ENCODE results near the gene CRB2. TPM values are rescaled to one million over a fixed set of nuclear protein-coding genes. Genes with fewer than 3 reads are reported as not detected.

Gene CRB2
- total RNA-seq, 1 donor, result not detected

DNA sequence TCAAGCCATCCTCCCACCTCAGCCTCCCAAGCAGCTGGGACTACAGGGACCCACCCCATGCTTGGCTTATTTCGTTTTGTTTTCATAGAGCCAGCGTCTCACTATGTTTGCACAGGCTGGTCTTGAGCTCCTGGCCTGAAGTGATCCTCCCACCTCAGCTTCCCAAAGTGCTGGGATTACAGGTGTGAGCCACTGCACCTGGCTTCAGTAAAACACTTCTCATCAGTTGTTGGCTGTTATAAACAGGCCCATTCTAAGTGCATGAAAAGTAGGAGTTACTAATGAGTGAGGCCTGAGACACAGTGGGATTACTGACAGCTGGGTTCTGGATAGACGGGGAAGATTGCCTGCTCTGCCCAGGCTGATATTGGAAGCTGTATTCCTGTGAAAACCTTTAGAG lies 3.5 kb downstream of the CRB2 start:
- DNase-seq (ENCODE audit: low read depth), result no peak
- H3K4me3 ChIP-seq (ENCODE audit: low read depth, low read length), result no peak overlapping the region
- TF ChIP-seq, protein P1, sequence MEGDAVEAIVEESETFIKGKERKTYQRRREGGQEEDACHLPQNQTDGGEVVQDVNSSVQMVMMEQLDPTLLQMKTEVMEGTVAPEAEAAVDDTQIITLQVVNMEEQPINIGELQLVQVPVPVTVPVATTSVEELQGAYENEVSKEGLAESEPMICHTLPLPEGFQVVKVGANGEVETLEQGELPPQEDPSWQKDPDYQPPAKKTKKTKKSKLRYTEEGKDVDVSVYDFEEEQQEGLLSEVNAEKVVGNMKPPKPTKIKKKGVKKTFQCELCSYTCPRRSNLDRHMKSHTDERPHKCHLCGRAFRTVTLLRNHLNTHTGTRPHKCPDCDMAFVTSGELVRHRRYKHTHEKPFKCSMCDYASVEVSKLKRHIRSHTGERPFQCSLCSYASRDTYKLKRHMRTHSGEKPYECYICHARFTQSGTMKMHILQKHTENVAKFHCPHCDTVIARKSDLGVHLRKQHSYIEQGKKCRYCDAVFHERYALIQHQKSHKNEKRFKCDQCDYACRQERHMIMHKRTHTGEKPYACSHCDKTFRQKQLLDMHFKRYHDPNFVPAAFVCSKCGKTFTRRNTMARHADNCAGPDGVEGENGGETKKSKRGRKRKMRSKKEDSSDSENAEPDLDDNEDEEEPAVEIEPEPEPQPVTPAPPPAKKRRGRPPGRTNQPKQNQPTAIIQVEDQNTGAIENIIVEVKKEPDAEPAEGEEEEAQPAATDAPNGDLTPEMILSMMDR (IDR thresholded peaks at IDR 0.05; ENCODE audit: insufficient read depth, low read depth, low read length), result no peak

DNA sequence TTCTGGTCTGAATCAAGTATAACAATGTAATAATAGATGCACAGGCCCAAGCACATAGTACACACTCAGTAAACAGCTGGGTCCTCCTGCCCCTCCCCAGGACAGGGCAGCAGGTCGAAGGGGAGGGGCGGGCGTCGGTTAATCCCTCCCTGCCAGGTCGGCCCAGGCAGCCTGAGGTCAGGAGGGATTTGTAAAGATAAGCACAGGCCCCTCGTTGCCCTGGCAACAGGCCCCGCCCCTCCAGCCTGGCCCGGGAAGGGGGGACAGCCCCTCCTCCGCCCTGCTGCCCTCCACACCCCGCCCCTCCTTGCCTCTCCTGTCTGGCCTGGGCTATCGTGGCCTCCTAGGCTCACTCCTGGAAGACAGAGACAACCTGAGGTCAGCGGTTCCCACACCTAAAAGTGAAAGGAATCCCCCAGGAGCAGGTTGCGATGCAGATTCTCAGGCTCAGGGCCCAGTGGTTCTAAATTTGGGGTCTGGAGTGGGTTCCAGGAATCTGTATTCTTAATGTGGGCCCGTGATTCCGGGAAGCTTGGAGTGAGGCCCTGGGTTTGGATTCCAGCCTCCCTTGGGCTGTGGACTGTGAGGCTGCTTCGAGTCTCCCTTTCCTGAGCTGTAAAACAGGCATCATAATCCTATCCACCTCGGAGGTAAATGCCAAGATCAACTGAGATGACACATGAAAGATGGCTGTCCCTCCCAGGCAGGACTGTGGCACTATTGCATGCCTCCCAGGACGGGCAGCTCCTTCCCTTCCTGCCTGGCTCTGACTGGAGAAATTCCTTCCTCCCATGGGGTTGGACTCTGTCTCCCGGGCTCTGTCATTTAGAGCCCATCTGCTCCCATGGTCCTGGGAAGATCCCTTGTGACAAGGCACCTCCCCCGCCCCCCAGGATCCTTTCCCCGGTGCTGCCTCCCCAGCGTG lies 4.4 kb downstream of the CRB2 start:
- TF ChIP-seq, protein P1 (IDR thresholded peaks at IDR 0.05; ENCODE audit: insufficient read depth, low read depth, low read length), result no peak
- peak; percentile 87 for DNase-seq (ENCODE audit: low read depth)
- H3K4me3 ChIP-seq (ENCODE audit: low read depth, low read length), result no peak overlapping the region

DNA sequence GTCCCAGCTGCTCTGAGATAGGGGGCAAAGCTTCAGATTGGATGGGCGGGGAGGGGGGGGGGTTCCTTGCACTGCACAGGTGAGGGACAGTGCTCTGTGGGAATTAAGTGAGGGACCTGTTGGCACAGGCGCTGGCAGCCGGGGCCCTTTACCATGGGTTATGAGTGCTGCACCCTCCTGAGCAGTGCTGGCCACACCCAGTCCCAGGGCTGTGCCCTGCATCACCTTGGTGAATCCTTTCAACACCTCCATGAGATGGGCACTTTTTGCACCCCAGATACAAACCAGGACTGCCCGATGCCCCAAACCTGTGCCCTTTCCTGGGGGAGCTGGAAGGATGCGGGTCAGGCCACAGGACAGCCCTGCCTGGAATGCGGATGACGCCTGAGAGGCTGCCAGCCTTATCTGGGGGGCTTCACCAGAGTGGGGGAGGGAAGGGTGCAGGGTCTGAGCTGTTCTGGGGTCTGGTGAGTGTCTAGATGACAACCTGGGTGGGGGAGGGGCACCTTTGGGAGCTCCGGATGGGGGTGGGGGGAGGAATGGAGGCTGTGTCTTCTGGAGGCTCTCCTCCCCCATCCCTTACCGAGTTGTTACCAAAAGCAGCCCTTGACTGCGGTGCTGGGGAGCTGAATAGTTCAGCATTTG lies 5.2 kb downstream of the CRB2 start:
- TF ChIP-seq, protein P1 (IDR thresholded peaks at IDR 0.05; ENCODE audit: insufficient read depth, low read depth, low read length), result no peak
- no peak for DNase-seq (ENCODE audit: low read depth)

GRCh38 chr9:123361731-123362510 lies 5.9 kb downstream of the CRB2 start:
- TF ChIP-seq, protein P1 (IDR thresholded peaks at IDR 0.05; ENCODE audit: insufficient read depth, low read depth, low read length), result no peak
- no peak overlapping the region for H3K4me3 ChIP-seq (ENCODE audit: low read depth, low read length)
- no peak for DNase-seq (ENCODE audit: low read depth)

More for the DNA sequence above, 5.2 kb downstream of the CRB2 start:
- no peak overlapping the region for H3K4me3 ChIP-seq (ENCODE audit: low read depth, low read length)

GRCh38 chr9:123362856-123363255 lies 6.9 kb downstream of the CRB2 start:
- TF ChIP-seq, protein P1 (IDR thresholded peaks at IDR 0.05; ENCODE audit: insufficient read depth, low read depth, low read length), result no peak
- no peak for DNase-seq (ENCODE audit: low read depth)
- H3K4me3 ChIP-seq (ENCODE audit: low read depth, low read length), result no peak overlapping the region

- TF ChIP-seq, protein P1 (IDR thresholded peaks at IDR 0.05; ENCODE audit: insufficient read depth, low read depth, low read length), result no peak
- H3K4me3 ChIP-seq (ENCODE audit: low read depth, low read length), result no peak overlapping the region
- DNase-seq (ENCODE audit: low read depth), result peak; percentile 86
Observed at GRCh38 chr9:123364241-123364824, 8.3 kb downstream of the CRB2 start.
